Neuronal stem cell (in vitro differentiated cells): ENCODE data around the gene QPRT.
A peak's percentile ranks its signal among the peaks of the same experiment; 100 is the strongest.

Experiments
- DNase-seq: peaks from one replicate; pipeline ENCODE4 v3.0.0-alpha.2; 2013; ENCODE audit warnings: low spot score
- H2AFZ ChIP-seq: one replicate; pipeline ENCODE4 v1.6.1; 2013; ENCODE audit warnings: mild to moderate bottlenecking, low read length, inconsistent platforms
- H2AK5ac ChIP-seq: 2 replicates; pipeline ENCODE4 v1.6.1; 2013; ENCODE audit warnings: low read depth, mild to moderate bottlenecking, inconsistent platforms, low read length, moderate library complexity, mixed read lengths
- H2BK120ac ChIP-seq: 2 replicates; pipeline ENCODE4 v1.6.1; 2013; ENCODE audit warnings: low read depth, mild to moderate bottlenecking, inconsistent platforms, low read length, moderate library complexity, mixed read lengths
- H2BK12ac ChIP-seq: one replicate; pipeline ENCODE4 v1.6.1; 2013; ENCODE audit warnings: low read length, inconsistent platforms
- H2BK15ac ChIP-seq: 2 replicates; pipeline ENCODE4 v1.6.1; 2013; ENCODE audit warnings: mild to moderate bottlenecking, low read length, inconsistent platforms, mixed read lengths
- H2BK5ac ChIP-seq: one replicate; pipeline ENCODE4 v1.6.1; 2013; ENCODE audit warnings: inconsistent platforms, mild to moderate bottlenecking, low read length, moderate library complexity
- H3K14ac ChIP-seq: one replicate; pipeline ENCODE4 v1.6.1; 2013; ENCODE audit warnings: low read length, inconsistent platforms
- H3K18ac ChIP-seq: 2 replicates; pipeline ENCODE4 v1.6.1; 2013; ENCODE audit warnings: low read length, inconsistent platforms
- H3K23ac ChIP-seq: 2 replicates; pipeline ENCODE4 v1.6.1; 2013; ENCODE audit warnings: low read depth, mild to moderate bottlenecking, mixed read lengths, low read length, inconsistent platforms; ENCODE audit not compliant: poor library complexity
- H3K27ac ChIP-seq: replicated peaks from 3 replicates; pipeline ENCODE4 v1.5.1; 2013; ENCODE audit warnings: low read length, inconsistent platforms
- H3K27me3 ChIP-seq, 3 experiments: 2 replicates each; pipeline ENCODE4 v1.6.1; 2013; ENCODE audit warnings: low read length in 3 of 3, mild to moderate bottlenecking in 2 of 3, inconsistent platforms in 1 of 3, low read depth in 1 of 3, mixed read lengths in 1 of 3, moderate library complexity in 1 of 3; ENCODE audit not compliant: control insufficient read depth in 3 of 3, insufficient read depth in 3 of 3
- H3K36me3 ChIP-seq, 2 donors: replicated peaks in 1 of 2; 2 replicates each; pipeline ENCODE4 v1.6.1; 2013; ENCODE audit warnings: low read length in 2 of 2; ENCODE audit not compliant: control insufficient read depth in 2 of 2, insufficient read depth in 2 of 2
- H3K4ac ChIP-seq: 2 replicates; pipeline ENCODE4 v1.6.1; 2013; ENCODE audit warnings: inconsistent platforms, mild to moderate bottlenecking, low read length, moderate library complexity
- H3K4me1 ChIP-seq, 2 donors: 1 replicate in 1 of 2; 2 replicates in 1 of 2; pipeline ENCODE4 v1.6.1; 2013; ENCODE audit warnings: low read length in 2 of 2, low read depth in 1 of 2; ENCODE audit not compliant: control insufficient read depth in 2 of 2, insufficient read depth in 1 of 2
- H3K4me2 ChIP-seq: one replicate; pipeline ENCODE4 v1.6.1; 2013; ENCODE audit warnings: mild to moderate bottlenecking, low read length, inconsistent platforms; ENCODE audit not compliant: insufficient read depth, poor library complexity, severe bottlenecking
- H3K4me3 ChIP-seq, 2 donors: 2 replicates each; pipeline ENCODE4 v1.5.1; 2013; ENCODE audit warnings: low read length in 2 of 2, mild to moderate bottlenecking in 2 of 2, inconsistent platforms in 1 of 2, moderate library complexity in 1 of 2
- H3K79me1 ChIP-seq: one replicate; pipeline ENCODE4 v1.6.1; 2013; ENCODE audit warnings: low read depth, mild to moderate bottlenecking, inconsistent platforms, low read length, moderate library complexity
- H3K9ac ChIP-seq: one replicate; pipeline ENCODE4 v1.6.1; 2013; ENCODE audit warnings: mild to moderate bottlenecking, low read depth, low read length, inconsistent platforms; ENCODE audit not compliant: poor library complexity
- H3K9me3 ChIP-seq, 2 donors: replicated peaks in 1 of 2; 2 replicates each; pipeline versions ENCODE3 to v1.6.1; 2013; ENCODE audit warnings: low read length in 2 of 2, mild to moderate bottlenecking in 2 of 2, inconsistent platforms in 1 of 2, low read depth in 1 of 2, mixed read lengths in 1 of 2, moderate library complexity in 1 of 2; ENCODE audit not compliant: control insufficient read depth in 2 of 2, insufficient read depth in 1 of 2
- H4K8ac ChIP-seq: one replicate; pipeline ENCODE4 v1.6.1; 2013; ENCODE audit warnings: low read depth, mild to moderate bottlenecking, inconsistent platforms, low read length, moderate library complexity
- H4K91ac ChIP-seq: one replicate; pipeline ENCODE4 v1.6.1; 2013; ENCODE audit warnings: low read length, low read depth, mild to moderate bottlenecking, inconsistent platforms; ENCODE audit not compliant: poor library complexity
- WGBS, 2 donors: extraction: QIAGEN DNeasy Blood & Tissue Kit; methylation state at CpG; one replicate each; pipeline ENCODE4 v1.1.7; 2013; ENCODE audit warnings: missing lambda C conversion rate in 2 of 2, mixed read lengths in 1 of 2; ENCODE audit not compliant: insufficient read length in 2 of 2, insufficient replicate concordance in 1 of 2; ENCODE audit errors: extremely low coverage in 2 of 2; 5-methylcytosine and 5-hydroxymethylcytosine counted together

Gene QPRT

DNA sequence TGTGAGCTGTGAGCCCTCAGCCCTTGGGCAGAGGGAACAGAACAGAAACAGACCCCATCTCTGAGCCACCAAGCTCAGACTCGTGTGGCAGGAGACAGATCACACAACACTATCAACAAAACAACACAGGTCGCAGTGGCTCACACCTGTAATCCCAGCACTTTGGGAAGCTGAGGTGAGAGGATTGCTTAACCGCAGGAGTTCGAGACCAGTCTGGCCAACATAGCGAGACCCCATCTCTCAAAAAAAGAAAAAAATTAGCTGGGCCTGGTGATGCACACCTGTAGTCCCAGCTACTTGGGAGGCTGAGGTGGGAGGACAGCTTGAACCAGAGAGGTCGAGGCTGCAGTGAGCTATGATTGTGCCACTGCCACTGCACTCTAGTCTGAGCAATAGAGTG is 5.5 kb upstream of the QPRT start:
- Histone ChIP-seq H4K8ac (no peak overlapping the region), H3K9me3 (no peaks in the 10 kb centered on the region), H3K4me2 (no peak overlapping the region), H2BK15ac (no peak overlapping the region), H3K4ac (no peak overlapping the region), H3K36me3 (no peaks in the 10 kb centered on the region), H2BK12ac (no peak overlapping the region), H3K23ac (peak overlapping the region; percentile 25), H3K18ac (no peak overlapping the region), H3K27me3 (no peaks in the 10 kb centered on the region), H2AK5ac (peak overlapping the region; percentile 3), H4K91ac (no peak overlapping the region), H3K79me1 (no peaks in the 10 kb centered on the region), H3K4me3 (no peak overlapping the region), H2BK120ac (no peak overlapping the region), H3K4me1 (peaks cover 4 to 8% of the 10 kb centered on the region in 2 donors), H3K9ac (no peak overlapping the region), H2BK5ac (no peak overlapping the region), H3K14ac (no peak overlapping the region), H3K27ac (no peak overlapping the region), H2AFZ (no peak overlapping the region)
- WGBS, 2 donors: no CpG with 5 or more reads among the region's 6 CpGs
- DNase-seq: no peak

DNA sequence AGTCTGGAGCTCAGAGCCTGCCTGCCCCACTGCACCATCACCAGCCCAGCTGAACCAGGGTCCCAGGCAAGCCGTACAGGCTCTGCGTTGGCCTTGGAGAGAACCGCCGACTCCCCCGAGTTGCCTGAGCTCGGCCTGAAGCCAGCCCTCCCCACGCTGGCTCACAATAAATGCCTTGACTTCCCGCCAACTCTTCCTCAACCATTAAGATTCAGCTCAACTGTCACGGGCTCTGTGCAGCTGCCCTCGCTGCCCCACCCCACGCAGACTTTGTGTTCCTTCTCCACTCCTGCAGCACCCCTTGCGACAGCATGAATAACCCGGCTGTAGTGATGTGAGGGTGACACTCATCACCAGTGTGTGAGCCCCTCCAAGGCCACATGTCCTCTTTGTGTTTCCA is 4.8 kb upstream of the QPRT start:
- H3K36me3 ChIP-seq: no peaks in the 10 kb centered on the region
- peaks cover 8 to 12% of the 10 kb centered on the region in 2 donors for H3K4me1 ChIP-seq
- H2AK5ac ChIP-seq: peak overlapping the region; percentile 16
- peak overlapping the region; percentile 44 for H3K14ac ChIP-seq
- H3K18ac ChIP-seq: peak overlapping the region; percentile 88
- no CpG with 5 or more reads among the region's 13 CpGs for WGBS, 2 donors
- H2AFZ ChIP-seq: peak overlapping the region; percentile 82
- H2BK120ac ChIP-seq: no peak overlapping the region
- H3K27ac ChIP-seq: peak overlapping the region; percentile 4
- peak overlapping the region; percentile 12 for H2BK12ac ChIP-seq
- H3K4me3 ChIP-seq: no peak overlapping the region
- no peak overlapping the region for H2BK15ac ChIP-seq
- H3K9me3 ChIP-seq: no peaks in the 10 kb centered on the region
- no peak overlapping the region for H4K91ac ChIP-seq
- H2BK5ac ChIP-seq: no peak overlapping the region
- H4K8ac ChIP-seq: no peak overlapping the region
- peak overlapping the region; percentile 78 for H3K4ac ChIP-seq
- peak overlapping the region; percentile 74 for H3K9ac ChIP-seq
- H3K4me2 ChIP-seq: no peak overlapping the region
- H3K27me3 ChIP-seq: no peaks in the 10 kb centered on the region
- no peak overlapping the region for H3K23ac ChIP-seq
- no peak for DNase-seq
- H3K79me1 ChIP-seq: no peaks in the 10 kb centered on the region

GRCh38 chr16:29675811-29676643 is 3.0 kb upstream of the QPRT start:
- WGBS, 2 donors: no CpG with 5 or more reads among the region's 3 CpGs
- H3K23ac ChIP-seq: no peak overlapping the region
- H3K27ac ChIP-seq: no peak overlapping the region
- no peak overlapping the region for H2BK12ac ChIP-seq
- no peak overlapping the region for H3K4me3 ChIP-seq
- no peak overlapping the region for H4K8ac ChIP-seq
- H2AK5ac ChIP-seq: no peak overlapping the region
- H3K4ac ChIP-seq: no peak overlapping the region
- H4K91ac ChIP-seq: no peak overlapping the region
- H3K79me1 ChIP-seq: peaks cover 4% of the 10 kb centered on the region
- no peak overlapping the region for H3K9ac ChIP-seq
- H3K9me3 ChIP-seq: peaks cover 0 to 1% of the 10 kb centered on the region in 2 donors
- peaks cover 2 to 3% of the 10 kb centered on the region in 2 donors for H3K36me3 ChIP-seq
- no peak overlapping the region for H3K14ac ChIP-seq
- H2AFZ ChIP-seq: peak overlapping the region; percentile 76
- no peak for DNase-seq
- peaks cover 11 to 14% of the 10 kb centered on the region in 2 donors for H3K4me1 ChIP-seq
- no peaks in the 10 kb centered on the region for H3K27me3 ChIP-seq
- no peak overlapping the region for H3K4me2 ChIP-seq
- H2BK120ac ChIP-seq: no peak overlapping the region
- H2BK5ac ChIP-seq: no peak overlapping the region
- H2BK15ac ChIP-seq: no peak overlapping the region
- H3K18ac ChIP-seq: no peak overlapping the region

DNA sequence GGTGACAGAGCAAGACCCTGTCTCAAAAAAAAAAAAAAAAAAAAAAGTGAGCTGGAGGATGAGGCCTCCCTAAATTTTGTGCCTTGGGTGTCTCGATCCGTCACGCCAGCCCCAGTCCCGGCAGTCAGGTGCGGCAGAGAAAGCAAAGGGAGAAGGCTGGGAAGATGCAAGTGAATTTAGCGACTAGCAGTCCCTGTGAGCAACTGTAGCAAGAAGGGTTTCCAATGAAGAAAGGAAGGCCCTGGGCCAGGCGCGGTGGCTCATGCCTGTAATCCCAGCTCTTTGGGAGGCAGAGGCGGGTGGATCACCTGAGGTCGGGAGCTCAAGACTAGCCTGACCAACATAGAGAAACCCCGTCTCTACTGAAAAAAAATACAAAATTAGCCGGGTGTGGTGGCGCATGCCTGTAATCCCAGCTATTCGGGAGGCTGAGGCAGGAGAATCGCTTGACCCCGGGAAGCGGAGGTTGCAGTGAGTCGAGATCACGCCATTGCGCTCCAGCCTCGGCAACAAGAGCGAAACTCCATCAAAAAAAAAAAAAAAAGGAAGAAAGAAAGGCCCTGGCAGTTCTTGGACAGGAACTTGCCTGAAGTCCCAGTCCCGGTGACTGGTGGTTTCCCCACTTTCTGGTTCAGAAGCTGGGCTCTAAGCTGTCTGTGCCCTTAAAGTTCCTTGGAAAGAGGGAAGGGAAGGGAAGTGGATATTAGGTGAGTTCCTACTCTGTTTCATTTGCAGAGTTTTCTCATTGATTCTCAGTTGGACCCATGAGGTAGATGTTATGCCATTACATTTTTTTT is 1.8 kb upstream of the QPRT start:
- Histone ChIP-seq H3K18ac (no peak overlapping the region), H3K9ac (no peak overlapping the region), H3K36me3 (peaks cover 2 to 4% of the 10 kb centered on the region in 2 donors), H3K79me1 (peaks cover 4% of the 10 kb centered on the region), H3K4me2 (no peak overlapping the region), H3K9me3 (peaks cover 0 to 1% of the 10 kb centered on the region in 2 donors), H3K27me3 (no peaks in the 10 kb centered on the region), H4K8ac (no peak overlapping the region), H3K23ac (no peak overlapping the region), H2BK5ac (no peak overlapping the region), H3K4me3 (no peak overlapping the region), H4K91ac (no peak overlapping the region), H3K27ac (no peak overlapping the region), H3K14ac (no peak overlapping the region), H2BK12ac (no peak overlapping the region), H3K4ac (no peak overlapping the region), H3K4me1 (peaks cover 11 to 14% of the 10 kb centered on the region in 2 donors), H2BK15ac (peak overlapping the region; percentile 84), H2BK120ac (no peak overlapping the region), H2AK5ac (no peak overlapping the region), H2AFZ (no peak overlapping the region)
- no CpG with 5 or more reads among the region's 23 CpGs for WGBS, 2 donors
- no peak for DNase-seq
